ENCODE measurements around the gene TLK1.

GRCh38 chr2:171087547-171087946 lies 73.1 kb downstream of the TLK1 start:
- no peak for TF ChIP-seq CTCF (IDR thresholded peaks at IDR 0.05)
- no peak for TF ChIP-seq POLR2AphosphoS5 (IDR thresholded peaks at IDR 0.05; ENCODE audit: low read depth, low read length)
- TF ChIP-seq JUND (IDR thresholded peaks at IDR 0.05) = no peak
- TF ChIP-seq USF2 (IDR thresholded peaks at IDR 0.05; ENCODE audit: borderline replicate concordance, low read depth, low read length) = no peak
- no peak for TF ChIP-seq FOXM1 (IDR thresholded peaks at IDR 0.05; ENCODE audit: low read depth)
- TF ChIP-seq EP300 (IDR thresholded peaks at IDR 0.05; ENCODE audit: borderline replicate concordance in 1 of 2, low read depth in 1 of 2, low read length in 1 of 2) = no peak
